ENCODE data around the gene LRP1.

DNA sequence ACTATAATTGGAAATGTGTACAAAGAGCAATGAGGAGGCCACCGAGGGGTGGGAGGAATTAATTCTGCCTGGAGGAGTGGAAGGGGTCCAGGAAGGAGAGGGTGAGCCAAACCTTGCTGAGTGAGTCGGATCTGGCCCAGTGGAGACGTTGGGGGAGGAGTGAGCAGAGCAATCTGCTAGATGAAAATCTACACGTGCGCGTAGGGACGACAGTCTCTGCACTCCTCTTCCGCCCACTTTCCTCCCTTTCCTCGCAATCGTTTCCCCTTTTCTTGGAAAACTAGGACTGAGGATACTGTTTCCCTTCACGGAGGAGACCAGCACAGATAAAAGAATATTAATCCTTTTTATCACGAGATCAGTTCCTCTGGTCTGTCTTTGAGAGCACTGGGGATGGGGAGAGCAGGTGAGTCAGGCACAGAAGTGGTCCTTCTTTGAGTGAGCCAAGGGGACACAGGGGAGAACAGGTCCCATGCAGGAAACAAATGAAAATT, 42.2 kb upstream of the LRP1 start:
- TF ChIP-seq, protein P1, sequence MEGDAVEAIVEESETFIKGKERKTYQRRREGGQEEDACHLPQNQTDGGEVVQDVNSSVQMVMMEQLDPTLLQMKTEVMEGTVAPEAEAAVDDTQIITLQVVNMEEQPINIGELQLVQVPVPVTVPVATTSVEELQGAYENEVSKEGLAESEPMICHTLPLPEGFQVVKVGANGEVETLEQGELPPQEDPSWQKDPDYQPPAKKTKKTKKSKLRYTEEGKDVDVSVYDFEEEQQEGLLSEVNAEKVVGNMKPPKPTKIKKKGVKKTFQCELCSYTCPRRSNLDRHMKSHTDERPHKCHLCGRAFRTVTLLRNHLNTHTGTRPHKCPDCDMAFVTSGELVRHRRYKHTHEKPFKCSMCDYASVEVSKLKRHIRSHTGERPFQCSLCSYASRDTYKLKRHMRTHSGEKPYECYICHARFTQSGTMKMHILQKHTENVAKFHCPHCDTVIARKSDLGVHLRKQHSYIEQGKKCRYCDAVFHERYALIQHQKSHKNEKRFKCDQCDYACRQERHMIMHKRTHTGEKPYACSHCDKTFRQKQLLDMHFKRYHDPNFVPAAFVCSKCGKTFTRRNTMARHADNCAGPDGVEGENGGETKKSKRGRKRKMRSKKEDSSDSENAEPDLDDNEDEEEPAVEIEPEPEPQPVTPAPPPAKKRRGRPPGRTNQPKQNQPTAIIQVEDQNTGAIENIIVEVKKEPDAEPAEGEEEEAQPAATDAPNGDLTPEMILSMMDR (conservative IDR thresholded peaks at IDR 0.05; ENCODE audit: low read length), result no peak
- no peak for TF ChIP-seq EZH2phosphoT487 (IDR thresholded peaks at IDR 0.05; ENCODE audit: borderline replicate concordance)

All from Loucy (cell line).